K562 (cell line): ENCODE measurements around the gene CYB5B. TPM values are rescaled to one million over a fixed set of nuclear protein-coding genes. Genes with fewer than 3 reads are reported as not detected.

Experiments
- CHD7 ChIP-seq: fragments of 200-600 bp; sonication (generic); IDR thresholded peaks from one replicate; pipeline ENCODE4 v1.6.1; 2012; ENCODE audit warnings: mild to moderate bottlenecking, low read depth, low read length, inconsistent platforms
- MEF2A ChIP-seq: IDR thresholded peaks from 2 replicates; pipeline ENCODE4 v1.6.1; 2011; ENCODE audit warnings: low read depth, mild to moderate bottlenecking, low read length, moderate library complexity; ENCODE audit not compliant: control insufficient read depth
- NFE2 ChIP-seq: IDR thresholded peaks from 2 replicates; pipeline ENCODE4 v1.6.1; 2014; ENCODE audit warnings: antibody characterized with exemption, low read depth
- NR2C1 ChIP-seq, 2 experiments: fragments of 450-650 bp; IDR thresholded peaks; 2 replicates each; pipeline ENCODE4 v1.6.1; 2017; ENCODE audit warnings: mild to moderate bottlenecking in 2 of 2, antibody characterized with exemption in 1 of 2, inconsistent platforms in 1 of 2, missing compliant biosample characterization in 1 of 2, missing genetic modification characterization in 1 of 2
- RUNX1 ChIP-seq: sonication (generic); IDR thresholded peaks from 2 replicates; pipeline ENCODE4 v1.6.1; 2016; ENCODE audit warnings: antibody characterized with exemption, low read depth
- SMC3 ChIP-seq: conservative IDR thresholded peaks from 2 replicates; pipeline ENCODE4 v1.6.1; 2011; ENCODE audit warnings: low read depth, low read length, improper control_type of control experiment; ENCODE audit not compliant: insufficient read depth
- SPI1 ChIP-seq: IDR thresholded peaks from 2 replicates; pipeline ENCODE4 v1.6.1; 2011; ENCODE audit warnings: low read depth, low read length, control low read depth, borderline replicate concordance
- TEAD2 ChIP-seq: fragments of 450-650 bp; IDR thresholded peaks from 2 replicates; pipeline ENCODE4 v1.6.1; 2016; ENCODE audit warnings: missing genetic modification characterization, control low read depth, missing compliant biosample characterization
- TEAD4 ChIP-seq, 2 experiments: sonication (generic) in 1 of 2; formaldehyde crosslinking in 1 of 2; IDR thresholded peaks; 2 replicates each; pipeline versions ENCODE4 v1.6.1 to v1.8.0; 2012 to 2022; ENCODE audit warnings: borderline replicate concordance in 1 of 2, inconsistent platforms in 1 of 2, low read length in 1 of 2, mild to moderate bottlenecking in 1 of 2, missing genetic modification reagents in 1 of 2
- XRCC4 ChIP-seq: IDR thresholded peaks from one replicate; pipeline ENCODE4 v1.6.1; 2011; ENCODE audit not compliant: insufficient read depth, insufficient read length; ENCODE audit errors: extremely low read depth
- ZNF561 ChIP-seq: fragments of 450-650 bp; formaldehyde crosslinking; conservative IDR thresholded peaks from 2 replicates; pipeline ENCODE4 v1.4.0; 2020; ENCODE audit warnings: mild to moderate bottlenecking, moderate library complexity
- ZNF584 ChIP-seq: fragments of 200-800 bp; sonication (Bioruptor generic); IDR thresholded peaks from 2 replicates; pipeline ENCODE4 v1.6.1; 2016; ENCODE audit warnings: low read depth, mild to moderate bottlenecking, missing genetic modification characterization, missing compliant biosample characterization
- ZNF668 ChIP-seq: fragments of 250-450 bp; sonication (Bioruptor Pico); IDR thresholded peaks from 2 replicates; pipeline ENCODE4 v1.8.0; 2022; ENCODE audit warnings: mild to moderate bottlenecking, inconsistent platforms
- polyA plus RNA-seq, 8 experiments: library from polyadenylated mRNA; depleted of rRNA in 4 of 8; stranded (reverse) in 5 of 8; unstranded in 3 of 8; fragments of >200 nt; fragmentation: Nextera tagmentation in 2 of 8; fragmentation: Illumina TruSeq in 1 of 8; extraction: Ambion mirVana in 2 of 8; extraction: Trizol in 1 of 8; gene quantifications; 2 replicates each; pipeline versions ENCODE4 v1.2.1 to v1.2.3, GENCODE V29; 2011 to 2014; ENCODE audit warnings: inconsistent platforms in 1 of 8, missing spikeins in 1 of 8
- total RNA-seq, 7 experiments: library from RNA; depleted of rRNA in 6 of 7; stranded (reverse); fragments of >200 nt in 6 of 7; fragmentation: Illumina TruSeq in 2 of 7; extraction: Trizol in 2 of 7; gene quantifications; 2 replicates each; pipeline versions ENCODE4 v1.2.1 to v1.2.3, GENCODE V29; 2011 to 2021; ENCODE audit warnings: low replicate concordance in 1 of 7
- TF ChIP-seq, protein P1 (sequence below): fragments of 250-450 bp; sonication (Bioruptor Pico); IDR thresholded peaks from 2 replicates; pipeline ENCODE4 v1.8.0; 2022; ENCODE audit warnings: moderate library complexity, mild to moderate bottlenecking, inconsistent platforms

CYB5B gene
- total and polyA plus RNA-seq, 9 of the 15 experiments (the other 6 are each of a cell fraction or from before 2014, with no cell fraction given) = 29.9 to 274 (median 136) TPM

DNA sequence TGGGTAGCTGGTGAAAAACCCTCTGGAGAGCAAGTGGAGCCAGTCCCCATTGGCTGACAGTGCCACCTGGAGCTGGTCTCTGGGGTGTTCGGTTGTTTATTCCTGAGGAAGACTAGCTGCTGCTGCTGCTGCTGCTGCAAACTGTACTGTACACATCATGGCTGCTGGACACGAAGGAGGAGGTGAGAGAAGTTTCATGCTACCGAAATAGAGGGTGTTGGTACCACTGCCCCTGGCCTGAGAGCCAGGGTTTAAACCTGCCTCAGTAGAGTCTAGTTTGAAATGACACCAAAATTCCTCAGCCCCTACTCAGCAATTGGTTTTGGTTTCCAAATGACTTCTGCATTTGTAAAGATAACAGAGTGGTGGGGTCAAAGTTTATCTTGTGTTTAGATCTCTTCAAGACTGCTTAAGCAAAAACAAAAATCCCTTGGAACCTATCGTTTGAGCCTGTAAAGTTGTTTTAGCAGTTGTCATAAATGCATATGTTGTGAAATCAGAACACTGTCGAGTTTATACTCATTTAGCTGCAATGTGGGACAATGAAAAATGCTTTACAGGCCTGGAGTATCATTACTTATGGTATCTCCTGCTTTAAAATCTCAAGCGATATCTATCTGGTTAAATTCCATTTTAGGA lies 40.8 kb downstream of the CYB5B start (continued):
- TF ChIP-seq SMC3 (no peak), ZNF584 (CRISPR knock-in tag) (no peak), TEAD2 (tag) (no peak), SPI1 (peak; percentile 56; the same call in 1 of the 2 replicates), MEF2A (no peak), XRCC4 (no peak), ZNF668 (CRISPR knock-in tag) (no peak), CHD7 (no peak), ZNF561 (no peak), RUNX1 (no peak), NFE2 (no peak), NR2C1 (IDR thresholded peaks at IDR 0.05) (peak; percentile 67), NR2C1 (tag; IDR thresholded peaks at IDR 0.05) (peak; percentile 87), TEAD4 (IDR thresholded peaks at IDR 0.05; ENCODE audit: low read length) (peak; percentile 50; the same call in 1 of the 2 replicates), TEAD4 (CRISPR knock-in tag; IDR thresholded peaks at IDR 0.05; ENCODE audit: borderline replicate concordance) (no peak)
- TF ChIP-seq, protein P1, sequence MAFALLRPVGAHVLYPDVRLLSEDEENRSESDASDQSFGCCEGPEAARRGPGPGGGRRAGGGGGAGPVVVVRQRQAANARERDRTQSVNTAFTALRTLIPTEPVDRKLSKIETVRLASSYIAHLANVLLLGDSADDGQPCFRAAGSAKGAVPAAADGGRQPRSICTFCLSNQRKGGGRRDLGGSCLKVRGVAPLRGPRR (CRISPR knock-in tag) = no peak
